A204.1 (cell line): Measurements from ENCODE around the gene ZNF22.
"Not testable (repeated sequence)": the region's sequence is repeated elsewhere in the genome, so short reads cannot be mapped to it uniquely, and the experiment has no call there.

ENCODE experiments used
- FAIRE-seq: peaks from 2 replicates; lab custom pipeline; 2012; peaks lifted over from hg19 to GRCh38; lab: Jason Lieb, UNC

ZNF22 gene

GRCh38 chr10:44991571-44991970, 9.2 kb upstream of the ZNF22 start:
- FAIRE-seq = no peak

GRCh38 chr10:44992070-44992731, 8.5 kb upstream of the ZNF22 start:
- no peak for FAIRE-seq

GRCh38 chr10:44992732-44993225, 7.9 kb upstream of the ZNF22 start:
- no peak for FAIRE-seq

- FAIRE-seq = no peak
Measured at GRCh38 chr10:44993226-44993921, 7.3 kb upstream of the ZNF22 start.

- no peak for FAIRE-seq
Measured at GRCh38 chr10:44993922-44994751, 6.6 kb upstream of the ZNF22 start.

GRCh38 chr10:44994752-44995530, 5.8 kb upstream of the ZNF22 start:
- no peak for FAIRE-seq

- FAIRE-seq = no peak
Measured at GRCh38 chr10:44995581-44995913, 5.2 kb upstream of the ZNF22 start.

GRCh38 chr10:44995914-44996669, 4.6 kb upstream of the ZNF22 start:
- no peak for FAIRE-seq

- no peak for FAIRE-seq
Measured at GRCh38 chr10:44997105-44997748, 3.5 kb upstream of the ZNF22 start.

GRCh38 chr10:44998146-44998631, 2.5 kb upstream of the ZNF22 start:
- no peak for FAIRE-seq

GRCh38 chr10:45000138-45000751, 478 bp upstream of the ZNF22 start:
- no peak for FAIRE-seq

GRCh38 chr10:45001381-45002148, 842 bp downstream of the ZNF22 start:
- FAIRE-seq = no peak

- FAIRE-seq = no peak
Measured at GRCh38 chr10:45003432-45004000, 2.8 kb downstream of the ZNF22 start.

- FAIRE-seq = no peak
Measured at GRCh38 chr10:45004661-45005060, 3.9 kb downstream of the ZNF22 start.

GRCh38 chr10:45005284-45005683, 4.6 kb downstream of the ZNF22 start:
- no peak for FAIRE-seq

- no peak for FAIRE-seq
Measured at GRCh38 chr10:45006276-45007030, 5.7 kb downstream of the ZNF22 start.

- FAIRE-seq = peak; percentile 98
Measured at GRCh38 chr10:45008524-45009161, 7.9 kb downstream of the ZNF22 start.

GRCh38 chr10:45014557-45014956, 13.8 kb downstream of the ZNF22 start:
- not testable (repeated sequence) for FAIRE-seq
